DOHH2 (cell line): ENCODE measurements around the gene GDF10.

Source experiments
- CTCF ChIP-seq: fragments of 200-600 bp; sonication (generic); IDR thresholded peaks from one replicate; pipeline ENCODE4 v1.5.1; 2014; ENCODE audit warnings: antibody characterized with exemption, mild to moderate bottlenecking, low read depth, low read length; ENCODE audit not compliant: poor library complexity, severe bottlenecking
- EZH2phosphoT487 ChIP-seq: fragments of 200-600 bp; sonication (generic); IDR thresholded peaks from 2 replicates; pipeline ENCODE4 v1.6.1; 2017; ENCODE audit warnings: borderline replicate concordance, mild to moderate bottlenecking, antibody characterized with exemption, low read length, moderate library complexity, mixed read lengths

- TF ChIP-seq CTCF = no peak
- no peak for TF ChIP-seq EZH2phosphoT487
Measured at GRCh38 chr10:47258921-47259320, 41.1 kb upstream of the GDF10 start.
